Body of pancreas (tissue), 4 donors: ENCODE results near the gene EDC4. TPM values are rescaled to one million over a fixed set of nuclear protein-coding genes. Genes with fewer than 3 reads are reported as not detected.

ENCODE experiments used
- ATAC-seq: fragments of 150-250 bp; one replicate; pipeline ENCODE4 v1.9.1; 2016
- DNase-seq, 4 donors: peaks; one replicate each; pipeline ENCODE4 v3.0.0-alpha.2; 2019
- H3K27ac ChIP-seq, 4 donors: fragments of 200-600 bp; sonication (generic); 1 replicate in 3 of 4; 2 replicates in 1 of 4; pipeline versions ENCODE4 v1.5.1 to v1.6.1; 2016 to 2019; ENCODE audit warnings: mild to moderate bottlenecking in 1 of 4, mixed read lengths in 1 of 4, moderate library complexity in 1 of 4
- H3K27me3 ChIP-seq, 2 donors: fragments of 200-600 bp; sonication (generic); one replicate each; pipeline ENCODE4 v1.6.0; 2016; ENCODE audit warnings: mild to moderate bottlenecking in 1 of 2
- H3K36me3 ChIP-seq, 2 donors: fragments of 200-600 bp; sonication (generic); replicated peaks in 1 of 2; 2 replicates each; pipeline ENCODE4 v1.5.1; 2016; ENCODE audit warnings: low read depth in 2 of 2; ENCODE audit not compliant: insufficient read depth in 1 of 2
- H3K4me1 ChIP-seq: fragments of 200-600 bp; sonication (generic); one replicate; pipeline ENCODE4 v1.6.0; 2016
- H3K4me3 ChIP-seq, 2 donors: fragments of 200-600 bp; sonication (generic); 1 replicate in 1 of 2; 2 replicates in 1 of 2; pipeline ENCODE4 v1.5.1; 2016 to 2019
- H3K9me3 ChIP-seq, 3 donors: fragments of 200-600 bp; sonication (generic); 1 replicate in 2 of 3; 2 replicates in 1 of 3; pipeline ENCODE4 v1.5.1; 2016
- POLR2A ChIP-seq, 3 donors: fragments of 450-650 bp; IDR thresholded peaks; one replicate each; pipeline ENCODE4 v1.6.1; 2016; ENCODE audit warnings: antibody characterized with exemption in 3 of 3, mild to moderate bottlenecking in 2 of 3
- WGBS, 2 donors: methylation state at CpG; one replicate each; pipeline ENCODE4 v1.1.5; 2017; 5-methylcytosine and 5-hydroxymethylcytosine counted together
- intact Hi-C: fragments of 100-400 bp; cut with DNase I; formaldehyde crosslinking; loops from one replicate; pipeline ENCODE4 v1.15.1; 2023
- total RNA-seq, 2 donors: library from RNA; depleted of rRNA; stranded (reverse); fragments of >200 nt; gene quantifications; one replicate each; pipeline ENCODE4 v1.1.0, GENCODE V29; 2016
- TF ChIP-seq, protein P1 (sequence below), 7 experiments: fragments of 450-650 bp in 4 of 7; fragments of 200-600 bp in 3 of 7; sonication (generic) in 3 of 7; IDR thresholded peaks; one replicate each; pipeline ENCODE4 v1.5.1; 2016 to 2019; ENCODE audit warnings: antibody characterized with exemption in 7 of 7

Gene EDC4
- total RNA-seq, 2 donors from 2014 or later, result 26.7 to 55.7 TPM

DNA sequence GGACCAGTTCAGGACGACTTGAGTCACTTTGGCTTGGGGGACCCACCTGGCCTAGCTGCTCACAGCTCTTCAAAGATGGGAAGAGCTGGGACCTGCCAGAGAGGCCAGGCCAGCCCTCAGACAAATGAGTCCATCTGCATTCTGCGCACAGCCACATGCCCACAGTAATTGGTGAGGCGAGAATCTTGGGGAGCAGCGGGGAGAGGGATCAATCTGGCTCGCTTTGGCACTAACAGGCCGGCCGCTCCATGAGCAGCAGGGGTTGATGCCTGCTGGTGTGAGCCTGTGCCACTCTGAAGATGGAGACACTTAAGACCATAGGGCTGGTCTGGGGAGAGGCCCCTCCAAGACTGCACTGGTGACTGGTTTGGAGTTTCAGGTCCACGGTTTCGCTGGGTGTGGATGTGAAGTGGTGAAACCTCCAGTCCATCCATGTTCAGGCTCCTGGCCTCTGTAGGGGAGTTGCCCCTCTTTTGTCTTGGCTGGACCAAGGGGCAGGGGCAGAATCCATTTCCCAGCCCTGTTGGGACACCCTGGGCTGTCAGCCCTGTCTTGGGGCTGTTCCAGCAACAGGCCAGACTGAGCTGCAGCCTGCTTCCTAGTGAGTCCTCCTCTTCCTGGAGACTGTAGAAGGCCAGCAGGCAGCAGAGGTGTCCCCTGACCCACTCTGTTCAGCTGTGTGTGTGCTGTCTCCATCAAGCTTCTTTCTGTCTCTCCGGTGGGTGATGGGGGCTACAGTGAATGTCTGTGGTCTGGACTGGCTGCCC is 51.5 kb downstream of the EDC4 start:
- H3K27ac ChIP-seq, result peak overlapping the region in 3 of 4 donors; percentile 19 to 84 (median 48)
- WGBS, 2 donors, result 68 to 72% methylated on average over 10 of the region's 10 CpGs
- no peaks in the 10 kb centered on the region for H3K36me3 ChIP-seq
- DNase-seq, result peak in 2 of 4 donors; percentile 41 to 42
- no peak overlapping the region for H3K4me3 ChIP-seq
- H3K4me1 ChIP-seq, result peaks cover 57% of the 10 kb centered on the region
- TF ChIP-seq POLR2A (IDR thresholded peaks at IDR 0.05), result peak in 2 of 3 donors; percentile 28 to 50
- TF ChIP-seq, protein P1, sequence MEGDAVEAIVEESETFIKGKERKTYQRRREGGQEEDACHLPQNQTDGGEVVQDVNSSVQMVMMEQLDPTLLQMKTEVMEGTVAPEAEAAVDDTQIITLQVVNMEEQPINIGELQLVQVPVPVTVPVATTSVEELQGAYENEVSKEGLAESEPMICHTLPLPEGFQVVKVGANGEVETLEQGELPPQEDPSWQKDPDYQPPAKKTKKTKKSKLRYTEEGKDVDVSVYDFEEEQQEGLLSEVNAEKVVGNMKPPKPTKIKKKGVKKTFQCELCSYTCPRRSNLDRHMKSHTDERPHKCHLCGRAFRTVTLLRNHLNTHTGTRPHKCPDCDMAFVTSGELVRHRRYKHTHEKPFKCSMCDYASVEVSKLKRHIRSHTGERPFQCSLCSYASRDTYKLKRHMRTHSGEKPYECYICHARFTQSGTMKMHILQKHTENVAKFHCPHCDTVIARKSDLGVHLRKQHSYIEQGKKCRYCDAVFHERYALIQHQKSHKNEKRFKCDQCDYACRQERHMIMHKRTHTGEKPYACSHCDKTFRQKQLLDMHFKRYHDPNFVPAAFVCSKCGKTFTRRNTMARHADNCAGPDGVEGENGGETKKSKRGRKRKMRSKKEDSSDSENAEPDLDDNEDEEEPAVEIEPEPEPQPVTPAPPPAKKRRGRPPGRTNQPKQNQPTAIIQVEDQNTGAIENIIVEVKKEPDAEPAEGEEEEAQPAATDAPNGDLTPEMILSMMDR (IDR thresholded peaks at IDR 0.05), result no peak
- no peak for ATAC-seq
- no peaks in the 10 kb centered on the region for H3K27me3 ChIP-seq
- no peaks in the 10 kb centered on the region for H3K9me3 ChIP-seq
- intact Hi-C loops, result loop anchor here (5.0 kb wide), 1 partner anchor 42 kb away; the partner anchor contains the start of gene NRN1L

DNA sequence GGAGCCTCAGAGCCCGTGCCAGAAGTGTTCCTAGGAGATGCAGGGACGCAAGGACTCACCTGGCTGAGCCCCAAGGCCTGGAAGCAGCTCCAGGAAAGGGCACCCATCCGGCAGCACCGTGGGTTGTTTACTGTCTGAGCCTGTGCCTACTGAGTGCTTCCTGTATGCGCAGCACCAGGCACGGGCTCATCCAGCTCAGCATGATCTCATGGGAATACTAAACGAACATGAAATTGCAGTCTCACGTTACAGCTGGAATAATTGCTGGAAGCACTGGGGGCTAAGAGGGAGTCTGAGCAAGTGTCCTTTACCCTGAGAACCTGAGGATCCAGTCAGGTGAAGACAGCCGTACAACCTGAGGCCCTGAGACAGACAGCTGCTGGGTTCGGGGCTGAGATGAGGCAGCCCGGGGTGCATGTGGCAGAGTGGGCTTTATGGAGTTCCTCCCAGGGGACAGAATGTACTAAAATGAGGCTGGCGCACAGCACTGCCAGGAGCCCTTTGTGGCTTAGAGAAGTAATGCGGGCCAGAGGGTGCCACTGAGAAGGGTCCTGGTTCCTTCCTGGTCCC is 53.4 kb downstream of the EDC4 start:
- DNase-seq (peak; percentile 77 to 91 (median 88)), ATAC-seq (peak; percentile 42)
- 31 to 41% methylated on average over 10 to 13 of the region's 13 CpGs for WGBS, 2 donors
- no peaks in the 10 kb centered on the region for H3K27me3 ChIP-seq
- no peak overlapping the region for H3K4me3 ChIP-seq
- H3K27ac ChIP-seq, result peak overlapping the region; percentile 79 to 90 (median 83)
- peaks cover 77% of the 10 kb centered on the region for H3K4me1 ChIP-seq
- H3K9me3 ChIP-seq, result no peaks in the 10 kb centered on the region
- H3K36me3 ChIP-seq, result no peaks in the 10 kb centered on the region
- TF ChIP-seq POLR2A (IDR thresholded peaks at IDR 0.05), result peak in 2 of 3 donors; percentile 52 to 56
- TF ChIP-seq, protein P1 (IDR thresholded peaks at IDR 0.05), result peak in 4 of 7 experiments; percentile 26 to 44 (median 32)
- intact Hi-C loops, result no loop called here

DNA sequence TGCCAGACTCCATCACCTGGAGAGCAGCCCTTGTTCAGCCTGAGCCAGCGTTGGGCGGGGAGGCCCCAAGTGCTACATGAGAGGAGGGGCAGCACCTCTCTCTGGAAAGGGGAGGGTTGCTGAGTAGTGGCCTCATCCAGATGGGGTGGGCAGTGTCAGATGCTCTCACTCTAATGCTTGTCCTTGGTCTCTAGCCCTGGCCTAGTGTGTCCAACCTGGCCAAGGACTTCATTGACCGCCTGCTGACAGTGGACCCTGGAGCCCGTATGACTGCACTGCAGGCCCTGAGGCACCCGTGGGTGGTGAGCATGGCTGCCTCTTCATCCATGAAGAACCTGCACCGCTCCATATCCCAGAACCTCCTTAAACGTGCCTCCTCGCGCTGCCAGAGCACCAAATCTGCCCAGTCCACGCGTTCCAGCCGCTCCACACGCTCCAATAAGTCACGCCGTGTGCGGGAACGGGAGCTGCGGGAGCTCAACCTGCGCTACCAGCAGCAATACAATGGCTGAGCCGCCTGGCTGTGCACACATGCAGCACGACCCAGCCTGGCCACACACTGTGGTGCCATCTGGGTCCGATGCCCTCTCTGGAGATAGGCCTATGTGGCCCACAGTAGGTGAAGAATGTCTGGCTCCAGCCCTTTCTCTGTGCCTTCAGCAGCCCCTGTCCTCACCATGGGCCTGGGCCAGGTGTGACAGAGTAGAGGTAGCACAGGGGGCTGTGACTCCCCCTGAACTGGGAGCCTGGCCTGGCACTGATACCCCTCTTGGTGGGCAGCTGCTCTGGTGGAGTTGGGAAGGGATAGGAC is 54.5 kb downstream of the EDC4 start:
- Histone ChIP-seq H3K4me3 (no peak overlapping the region), H3K4me1 (peaks cover 86% of the 10 kb centered on the region), H3K27me3 (no peaks in the 10 kb centered on the region), H3K9me3 (no peaks in the 10 kb centered on the region), H3K27ac (peak overlapping the region; percentile 79 to 90 (median 83)), H3K36me3 (no peaks in the 10 kb centered on the region)
- intact Hi-C loops, result no loop called here
- peak; percentile 11 to 54 (median 35) for TF ChIP-seq POLR2A (IDR thresholded peaks at IDR 0.05)
- TF ChIP-seq, protein P1 (IDR thresholded peaks at IDR 0.05), result no peak
- peak; percentile 4 for ATAC-seq
- peak; percentile 55 to 70 (median 59) for DNase-seq
- WGBS, 2 donors, result 39% methylated on average over 21 of the region's 22 CpGs; no CpG with 5 or more reads in 1 of the 2 donors

DNA sequence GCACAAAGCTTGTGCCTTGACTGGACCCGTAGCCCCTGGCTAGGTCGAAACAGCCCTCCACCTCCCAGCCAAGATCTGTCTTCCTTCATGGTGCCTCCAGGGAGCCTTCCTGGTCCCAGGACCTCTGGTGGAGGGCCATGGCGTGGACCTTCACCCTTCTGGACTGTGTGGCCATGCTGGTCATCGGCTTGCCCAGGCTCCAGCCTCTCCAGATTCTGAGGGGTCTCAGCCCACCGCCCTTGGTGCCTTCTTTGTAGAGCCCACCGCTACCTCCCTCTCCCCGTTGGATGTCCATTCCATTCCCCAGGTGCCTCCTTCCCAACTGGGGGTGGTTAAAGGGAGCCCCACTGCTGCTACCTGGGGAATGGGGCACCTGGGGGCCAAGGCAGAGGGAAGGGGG is 55.3 kb downstream of the EDC4 start:
- ATAC-seq (no peak), DNase-seq (peak in 1 of 4 donors; percentile 30)
- H3K4me3 ChIP-seq, result no peak overlapping the region
- no peaks in the 10 kb centered on the region for H3K9me3 ChIP-seq
- H3K27me3 ChIP-seq, result no peaks in the 10 kb centered on the region
- intact Hi-C loops, result no loop called here
- TF ChIP-seq POLR2A (IDR thresholded peaks at IDR 0.05), result no peak
- TF ChIP-seq, protein P1 (IDR thresholded peaks at IDR 0.05), result no peak
- 54 to 72% methylated on average over 3 to 7 of the region's 7 CpGs for WGBS, 2 donors
- no peaks in the 10 kb centered on the region for H3K36me3 ChIP-seq
- peak overlapping the region in 3 of 4 donors; percentile 79 to 84 (median 82) for H3K27ac ChIP-seq
- peaks cover 88% of the 10 kb centered on the region for H3K4me1 ChIP-seq
